Endothelial cell of umbilical vein (primary cell): ENCODE data around the gene BTNL9. TPM values are rescaled to one million over a fixed set of nuclear protein-coding genes. Genes with fewer than 3 reads are reported as not detected.

ENCODE experiments used
- BruUV-seq: library from RNA; stranded (reverse); fragments of 400-500 nt; replicated peaks from 2 replicates; lab custom pipeline; 2021; lab: Mats Ljungman, UMichigan
- CTCF ChIA-PET: fragments of 300-600, 350-600 bp; sonication (Branson Sonifier 250); formaldehyde crosslinking; loops from one replicate; lab custom pipeline; 2021; ENCODE audit warnings: antibody characterized with exemption, inconsistent platforms; lab: Charles Lee
- POLR2A ChIA-PET: fragments of 300-600, 350-600 bp; sonication (Branson Sonifier 250); formaldehyde crosslinking; loops from one replicate; lab custom pipeline; 2021; ENCODE audit warnings: antibody characterized with exemption, inconsistent platforms; lab: Charles Lee
- DNase-seq: peaks from one replicate; pipeline ENCODE4 v3.0.0-alpha.2; 2011; ENCODE audit warnings: low read depth, low spot score
- FAIRE-seq: peaks from 2 replicates; lab custom pipeline; 2011; peaks lifted over from hg19 to GRCh38; lab: Jason Lieb, UNC
- H2AFZ ChIP-seq: 2 replicates; pipeline ENCODE4 v1.6.0; 2012; ENCODE audit warnings: low read depth, low read length, control low read depth, inconsistent platforms
- H3K27ac ChIP-seq: 2 replicates; pipeline ENCODE4 v1.5.1; 2011; ENCODE audit warnings: low read depth, mild to moderate bottlenecking, control low read depth, low read length, moderate library complexity; ENCODE audit not compliant: insufficient read depth
- H3K27me3 ChIP-seq, 2 experiments: 2 replicates each; pipeline versions ENCODE4 v1.6.0 to v1.6.1; 2011; ENCODE audit warnings: low read length in 2 of 2, mixed read lengths in 1 of 2; ENCODE audit not compliant: control insufficient read depth in 2 of 2, insufficient read depth in 2 of 2
- H3K36me3 ChIP-seq, 2 experiments: 2 replicates in 1 of 2; 3 replicates in 1 of 2; pipeline ENCODE4 v1.5.1; 2011; ENCODE audit warnings: low read length in 2 of 2, mild to moderate bottlenecking in 1 of 2, moderate library complexity in 1 of 2; ENCODE audit not compliant: control insufficient read depth in 2 of 2, insufficient read depth in 2 of 2; ENCODE audit errors: extremely low read depth in 1 of 2
- H3K4me1 ChIP-seq: 3 replicates; pipeline ENCODE4 v1.5.1; 2011; ENCODE audit warnings: mild to moderate bottlenecking, low read length; ENCODE audit not compliant: control insufficient read depth, insufficient read depth; ENCODE audit errors: extremely low read depth
- H3K4me2 ChIP-seq: 2 replicates; pipeline ENCODE4 v1.6.1; 2011; ENCODE audit warnings: low read length, control low read depth, mixed read lengths; ENCODE audit not compliant: insufficient read depth
- H3K4me3 ChIP-seq, 3 experiments: fragments of 200-600 bp in 1 of 3; sonication (generic), shearing (Covaris generic) in 1 of 3; replicated peaks in 1 of 3; 2 replicates each; pipeline ENCODE4 v1.5.1; 2011 to 2016; ENCODE audit warnings: control low read depth in 3 of 3, low read length in 3 of 3, mild to moderate bottlenecking in 2 of 3, inconsistent platforms in 1 of 3, low read depth in 1 of 3, moderate library complexity in 1 of 3; ENCODE audit not compliant: insufficient read depth in 1 of 3
- H3K79me2 ChIP-seq: 2 replicates; pipeline ENCODE4 v1.6.0; 2012; ENCODE audit warnings: low read length, inconsistent platforms; ENCODE audit not compliant: control insufficient read depth, insufficient read depth
- H3K9ac ChIP-seq: replicated peaks from 2 replicates; pipeline ENCODE3; 2011; ENCODE audit warnings: low read length, control low read depth; ENCODE audit not compliant: insufficient read depth; ENCODE audit errors: extremely low read depth
- H3K9me1 ChIP-seq: replicated peaks from 3 replicates; pipeline ENCODE4 v1.6.0; 2011; ENCODE audit warnings: mild to moderate bottlenecking, low read length; ENCODE audit not compliant: control insufficient read depth, insufficient read depth; ENCODE audit errors: extremely low read depth
- H3K9me3 ChIP-seq: replicated peaks from 2 replicates; pipeline ENCODE4 v1.5.1; 2012; ENCODE audit warnings: low read length, inconsistent platforms; ENCODE audit not compliant: control insufficient read depth, insufficient read depth
- H4K20me1 ChIP-seq: replicated peaks from 2 replicates; pipeline ENCODE3; 2011; ENCODE audit warnings: mild to moderate bottlenecking, low read length; ENCODE audit not compliant: control insufficient read depth, insufficient read depth; ENCODE audit errors: extremely low read depth
- EZH2 ChIP-seq: IDR thresholded peaks from 2 replicates; pipeline ENCODE4 v1.6.1; 2012; ENCODE audit warnings: borderline replicate concordance, low read depth, mild to moderate bottlenecking, moderate library complexity, low read length, inconsistent platforms; ENCODE audit not compliant: severe bottlenecking
- FOS ChIP-seq: IDR thresholded peaks from 2 replicates; pipeline ENCODE4 v1.6.1; 2011; ENCODE audit warnings: mild to moderate bottlenecking, low read length, moderate library complexity, borderline replicate concordance; ENCODE audit not compliant: insufficient read depth
- GATA2 ChIP-seq: IDR thresholded peaks from 2 replicates; pipeline ENCODE4 v1.7.0; 2011; ENCODE audit warnings: low read depth, mild to moderate bottlenecking, moderate library complexity, mixed read lengths, low read length; ENCODE audit not compliant: insufficient read length, insufficient read depth
- JUN ChIP-seq: IDR thresholded peaks from 2 replicates; pipeline ENCODE4 v1.6.1; 2011; ENCODE audit warnings: borderline replicate concordance, low read depth; ENCODE audit not compliant: insufficient read length, insufficient read depth
- MYC ChIP-seq: IDR thresholded peaks from one replicate; pipeline ENCODE4 v1.6.1; 2011; ENCODE audit warnings: mild to moderate bottlenecking, low read depth, low read length
- POLR2A ChIP-seq: IDR thresholded peaks from 2 replicates; pipeline ENCODE4 v1.6.1; 2012; ENCODE audit warnings: low read depth, mild to moderate bottlenecking, control low read depth, low read length
- POLR2AphosphoS5 ChIP-seq: IDR thresholded peaks from 2 replicates; pipeline ENCODE4 v1.6.1; 2012; ENCODE audit warnings: low read depth, mild to moderate bottlenecking, control low read depth, low read length, moderate library complexity; ENCODE audit not compliant: insufficient read depth
- dilution Hi-C: fragments of 300-500 bp; cut with MboI; formaldehyde crosslinking; loops from one replicate; pipeline ENCODE4 v1.15.0; 2019; ENCODE audit warnings: low sequenced_read_pairs; ENCODE audit not compliant: extremely low pct_ligation_motif_present
- intact Hi-C: fragments of 100-400 bp; cut with micrococcal nuclease; formaldehyde crosslinking; loops from one replicate; pipeline ENCODE4 v1.10.0; 2022
- polyA plus RNA-seq, 4 experiments: library from polyadenylated mRNA; depleted of rRNA in 3 of 4; stranded (reverse) in 3 of 4; unstranded in 1 of 4; fragments of >200 nt; gene quantifications; 2 replicates each; pipeline versions ENCODE4 v1.2.1 to v1.2.3, GENCODE V29; 2011 to 2012; ENCODE audit warnings: missing spikeins in 1 of 4
- total RNA-seq: library from RNA; stranded (reverse); gene quantifications from 2 replicates; pipeline ENCODE4 v1.2.3, GENCODE V29; 2021
- TF ChIP-seq, protein P1 (sequence below), 2 donors: IDR thresholded peaks; 1 replicate in 1 of 2; 2 replicates in 1 of 2; pipeline ENCODE4 v1.5.1; 2011; ENCODE audit warnings: low read length in 2 of 2, mild to moderate bottlenecking in 2 of 2, moderate library complexity in 2 of 2, control low read depth in 1 of 2, inconsistent platforms in 1 of 2, low read depth in 1 of 2; ENCODE audit not compliant: insufficient read depth in 1 of 2; ENCODE audit errors: extremely low read depth in 1 of 2
- TF ChIP-seq, protein P2 (sequence below): IDR thresholded peaks from 2 replicates; pipeline ENCODE4 v1.6.1; 2011; ENCODE audit not compliant: insufficient read depth, insufficient read length

The BTNL9 gene
- total and polyA plus RNA-seq, 2 donors (not counting 3 experiments of a cell fraction or from before 2014, with no cell fraction given): 0.13 to 0.33 TPM

DNA sequence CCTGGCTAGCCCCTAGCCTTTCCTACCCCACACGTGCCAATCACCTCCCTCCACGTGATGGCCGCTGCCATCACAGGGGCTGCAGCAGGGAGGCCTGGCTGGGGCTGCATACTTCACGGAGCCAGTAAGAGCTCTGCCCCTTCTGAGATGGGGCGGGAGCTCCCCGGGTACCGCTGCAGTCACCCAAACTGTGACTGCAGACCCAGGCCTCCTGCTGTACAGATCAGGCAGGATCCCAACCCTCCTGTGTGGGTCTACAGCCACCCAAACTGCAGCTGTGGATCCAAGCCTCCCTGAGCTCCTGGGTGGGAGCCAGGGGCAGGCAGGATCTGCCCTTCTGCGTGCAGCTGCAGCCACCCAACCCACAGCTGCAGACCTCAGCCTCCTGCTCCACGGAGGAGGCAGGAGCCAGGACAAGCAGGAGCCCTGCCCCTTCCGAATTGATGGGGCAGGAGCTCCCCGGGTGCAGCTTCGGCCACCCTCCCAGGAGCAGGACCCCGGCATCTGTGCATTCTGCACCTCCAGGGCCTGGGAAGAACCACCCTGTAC, 3.2 kb upstream of the BTNL9 start:
- Histone ChIP-seq H4K20me1 (no peaks in the 10 kb centered on the region), H3K4me1 (no peaks in the 10 kb centered on the region), H3K4me3 (no peak overlapping the region), H3K4me2 (no peak overlapping the region), H3K36me3 (no peaks in the 10 kb centered on the region), H2AFZ (no peak overlapping the region), H3K27me3 (no peaks in the 10 kb centered on the region), H3K9ac (no peak overlapping the region), H3K9me1 (no peaks in the 10 kb centered on the region), H3K27ac (no peak overlapping the region), H3K79me2 (no peaks in the 10 kb centered on the region), H3K9me3 (no peaks in the 10 kb centered on the region)
- CTCF ChIA-PET: no interaction called here
- DNase-seq: no peak
- intact Hi-C loops: no loop called here
- dilution Hi-C loops: no loop called here
- TF ChIP-seq JUN (no peak), MYC (no peak), EZH2 (no peak), POLR2AphosphoS5 (no peak), POLR2A (no peak), GATA2 (no peak), FOS (no peak)
- TF ChIP-seq, protein P1, sequence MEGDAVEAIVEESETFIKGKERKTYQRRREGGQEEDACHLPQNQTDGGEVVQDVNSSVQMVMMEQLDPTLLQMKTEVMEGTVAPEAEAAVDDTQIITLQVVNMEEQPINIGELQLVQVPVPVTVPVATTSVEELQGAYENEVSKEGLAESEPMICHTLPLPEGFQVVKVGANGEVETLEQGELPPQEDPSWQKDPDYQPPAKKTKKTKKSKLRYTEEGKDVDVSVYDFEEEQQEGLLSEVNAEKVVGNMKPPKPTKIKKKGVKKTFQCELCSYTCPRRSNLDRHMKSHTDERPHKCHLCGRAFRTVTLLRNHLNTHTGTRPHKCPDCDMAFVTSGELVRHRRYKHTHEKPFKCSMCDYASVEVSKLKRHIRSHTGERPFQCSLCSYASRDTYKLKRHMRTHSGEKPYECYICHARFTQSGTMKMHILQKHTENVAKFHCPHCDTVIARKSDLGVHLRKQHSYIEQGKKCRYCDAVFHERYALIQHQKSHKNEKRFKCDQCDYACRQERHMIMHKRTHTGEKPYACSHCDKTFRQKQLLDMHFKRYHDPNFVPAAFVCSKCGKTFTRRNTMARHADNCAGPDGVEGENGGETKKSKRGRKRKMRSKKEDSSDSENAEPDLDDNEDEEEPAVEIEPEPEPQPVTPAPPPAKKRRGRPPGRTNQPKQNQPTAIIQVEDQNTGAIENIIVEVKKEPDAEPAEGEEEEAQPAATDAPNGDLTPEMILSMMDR (IDR thresholded peaks at IDR 0.05; ENCODE audit: extremely low read depth in 1 of 2, insufficient read depth in 1 of 2, low read depth in 1 of 2, low read length in 2 of 2): no peak
- TF ChIP-seq, protein P2, sequence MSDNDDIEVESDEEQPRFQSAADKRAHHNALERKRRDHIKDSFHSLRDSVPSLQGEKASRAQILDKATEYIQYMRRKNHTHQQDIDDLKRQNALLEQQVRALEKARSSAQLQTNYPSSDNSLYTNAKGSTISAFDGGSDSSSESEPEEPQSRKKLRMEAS: no peak
- POLR2A ChIA-PET: no interaction called here
- no TSS peak for BruUV-seq
- FAIRE-seq: no peak
